ENCODE measurements around the gene CHGA.

CHGA gene

DNA sequence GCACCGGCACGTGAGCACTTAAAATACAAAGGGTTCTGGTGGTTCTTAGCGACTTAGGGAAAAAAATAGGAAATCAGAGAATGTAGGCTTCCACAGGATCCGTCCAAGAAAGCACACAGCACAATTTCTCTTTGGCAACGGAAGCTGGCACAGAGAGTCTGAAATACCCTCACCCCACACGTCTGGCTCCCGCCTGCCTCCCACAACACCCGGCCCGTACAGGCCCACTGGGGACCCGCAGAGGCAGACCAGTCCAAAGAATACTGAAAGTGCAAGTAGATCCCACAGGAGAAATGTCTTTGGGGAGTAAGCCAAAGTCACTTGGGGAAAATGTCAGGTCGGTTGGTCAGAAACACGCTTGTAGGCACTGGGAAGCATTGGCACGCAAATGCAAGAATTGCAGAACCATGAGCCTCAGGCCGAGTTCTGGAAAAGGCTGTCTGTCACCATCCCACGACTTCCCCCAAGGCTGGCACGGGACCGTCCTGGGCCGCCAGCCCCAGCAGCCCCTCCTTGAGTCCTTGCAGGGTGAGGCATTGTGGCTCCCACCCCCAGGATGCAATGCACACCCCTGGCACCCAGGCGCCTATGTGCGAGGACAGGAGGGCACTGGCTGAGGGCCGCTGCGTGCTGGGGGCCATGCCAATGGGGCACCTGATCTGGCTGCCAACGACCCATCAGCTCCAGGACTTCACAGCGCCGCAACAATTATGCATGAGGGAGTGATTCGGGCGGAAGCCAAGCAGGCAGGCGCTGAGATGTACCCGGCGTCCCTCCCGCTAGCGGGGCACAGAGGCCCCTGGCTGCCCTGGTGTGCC lies 29.7 kb downstream of the CHGA start:
- TF ChIP-seq BACH2 (CRISPR knock-in tag; IDR thresholded peaks at IDR 0.05; ENCODE audit: borderline replicate concordance) (no peak), ISL1 (CRISPR knock-in tag; IDR thresholded peaks at IDR 0.05) (no peak), ZNF70 (CRISPR knock-in tag; IDR thresholded peaks at IDR 0.05) (no peak), CSDC2 (CRISPR knock-in tag; IDR thresholded peaks at IDR 0.05) (no peak), ZFP3 (CRISPR knock-in tag; IDR thresholded peaks at IDR 0.05) (no peak), ZC3H10 (CRISPR knock-in tag; IDR thresholded peaks at IDR 0.05) (no peak), ZNF565 (CRISPR knock-in tag; conservative IDR thresholded peaks at IDR 0.05; ENCODE audit: low read depth) (no peak), RARB (CRISPR knock-in tag; IDR thresholded peaks at IDR 0.05) (no peak), CREB5 (CRISPR knock-in tag; IDR thresholded peaks at IDR 0.05; ENCODE audit: low read depth) (no peak), CSRNP3 (CRISPR knock-in tag; IDR thresholded peaks at IDR 0.05) (no peak), ARNTL (CRISPR knock-in tag; IDR thresholded peaks at IDR 0.05; ENCODE audit: borderline replicate concordance, low read depth) (no peak), ZNF8 (CRISPR knock-in tag; IDR thresholded peaks at IDR 0.05) (no peak), SNAI2 (CRISPR knock-in tag; IDR thresholded peaks at IDR 0.05) (no peak)
- TF ChIP-seq, protein P1, sequence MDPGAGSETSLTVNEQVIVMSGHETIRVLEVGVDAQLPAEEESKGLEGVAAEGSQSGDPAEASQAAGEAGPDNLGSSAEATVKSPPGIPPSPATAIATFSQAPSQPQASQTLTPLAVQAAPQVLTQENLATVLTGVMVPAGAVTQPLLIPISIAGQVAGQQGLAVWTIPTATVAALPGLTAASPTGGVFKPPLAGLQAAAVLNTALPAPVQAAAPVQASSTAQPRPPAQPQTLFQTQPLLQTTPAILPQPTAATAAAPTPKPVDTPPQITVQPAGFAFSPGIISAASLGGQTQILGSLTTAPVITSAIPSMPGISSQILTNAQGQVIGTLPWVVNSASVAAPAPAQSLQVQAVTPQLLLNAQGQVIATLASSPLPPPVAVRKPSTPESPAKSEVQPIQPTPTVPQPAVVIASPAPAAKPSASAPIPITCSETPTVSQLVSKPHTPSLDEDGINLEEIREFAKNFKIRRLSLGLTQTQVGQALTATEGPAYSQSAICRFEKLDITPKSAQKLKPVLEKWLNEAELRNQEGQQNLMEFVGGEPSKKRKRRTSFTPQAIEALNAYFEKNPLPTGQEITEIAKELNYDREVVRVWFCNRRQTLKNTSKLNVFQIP (CRISPR knock-in tag; IDR thresholded peaks at IDR 0.05; ENCODE audit: borderline replicate concordance, low read depth): no peak
- ATAC-seq: no peak

DNA sequence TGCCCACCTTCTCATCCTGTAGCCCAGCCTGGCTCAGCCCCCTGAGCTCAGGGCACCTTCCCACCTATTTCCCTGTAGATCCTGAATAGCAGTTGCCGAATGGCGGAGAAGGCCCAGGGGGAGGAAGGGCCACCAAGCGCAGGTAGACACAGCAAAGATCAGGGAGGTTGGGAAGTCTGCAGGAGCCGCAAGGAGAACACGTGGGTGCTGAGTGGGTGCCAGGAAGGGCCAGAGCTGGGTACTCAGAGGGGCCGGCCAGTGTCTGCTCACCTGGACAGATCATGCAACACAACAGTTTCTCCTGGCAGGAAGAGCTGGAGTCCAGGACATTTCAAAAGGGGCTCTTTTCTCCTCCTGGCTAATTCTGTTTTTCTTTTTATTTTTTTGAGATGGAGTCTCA lies 30.6 kb downstream of the CHGA start:
- no peak for TF ChIP-seq ISL1 (CRISPR knock-in tag; IDR thresholded peaks at IDR 0.05)
- TF ChIP-seq, protein P1 (CRISPR knock-in tag; IDR thresholded peaks at IDR 0.05; ENCODE audit: borderline replicate concordance, low read depth): no peak
- no peak for TF ChIP-seq PATZ1 (CRISPR knock-in tag; IDR thresholded peaks at IDR 0.05; ENCODE audit: borderline replicate concordance)
- TF ChIP-seq TOX (CRISPR knock-in tag; IDR thresholded peaks at IDR 0.05; ENCODE audit: borderline replicate concordance): no peak
- no peak for TF ChIP-seq GLIS3 (CRISPR knock-in tag; IDR thresholded peaks at IDR 0.05)
- TF ChIP-seq PPARA (CRISPR knock-in tag; IDR thresholded peaks at IDR 0.05; ENCODE audit: borderline replicate concordance): no peak
- no peak for TF ChIP-seq CSRNP3 (CRISPR knock-in tag; IDR thresholded peaks at IDR 0.05)
- no peak for TF ChIP-seq ARNTL (CRISPR knock-in tag; IDR thresholded peaks at IDR 0.05; ENCODE audit: borderline replicate concordance, low read depth)
- TF ChIP-seq TSHZ2 (CRISPR knock-in tag; IDR thresholded peaks at IDR 0.05): no peak
- no peak for TF ChIP-seq SNAI2 (CRISPR knock-in tag; IDR thresholded peaks at IDR 0.05)
- no peak for ATAC-seq
